HEK293T (cell line): ENCODE results near the gene GXYLT1.

Experiments
- CTBP1 ChIP-seq: fragments of 450-650 bp; IDR thresholded peaks from 2 replicates; pipeline ENCODE4 v1.6.1; 2016; ENCODE audit warnings: borderline replicate concordance
- ELF4 ChIP-seq: fragments of 450-650 bp; IDR thresholded peaks from 2 replicates; pipeline ENCODE4 v1.6.1; 2017; ENCODE audit warnings: antibody characterized with exemption
- FOXA1 ChIP-seq: fragments of 450-650 bp; IDR thresholded peaks from 2 replicates; pipeline ENCODE4 v1.6.1; 2016; ENCODE audit warnings: mild to moderate bottlenecking
- FOXM1 ChIP-seq: fragments of 450-650 bp; IDR thresholded peaks from 2 replicates; pipeline ENCODE4 v1.6.1; 2017; ENCODE audit warnings: mild to moderate bottlenecking, borderline replicate concordance
- NFRKB ChIP-seq: fragments of 450-650 bp; IDR thresholded peaks from 2 replicates; pipeline ENCODE4 v1.6.1; 2016; ENCODE audit warnings: mild to moderate bottlenecking, moderate library complexity
- TF ChIP-seq, protein P1 (sequence below): fragments of 450-650 bp; IDR thresholded peaks from 2 replicates; pipeline ENCODE4 v1.6.1; 2016

DNA sequence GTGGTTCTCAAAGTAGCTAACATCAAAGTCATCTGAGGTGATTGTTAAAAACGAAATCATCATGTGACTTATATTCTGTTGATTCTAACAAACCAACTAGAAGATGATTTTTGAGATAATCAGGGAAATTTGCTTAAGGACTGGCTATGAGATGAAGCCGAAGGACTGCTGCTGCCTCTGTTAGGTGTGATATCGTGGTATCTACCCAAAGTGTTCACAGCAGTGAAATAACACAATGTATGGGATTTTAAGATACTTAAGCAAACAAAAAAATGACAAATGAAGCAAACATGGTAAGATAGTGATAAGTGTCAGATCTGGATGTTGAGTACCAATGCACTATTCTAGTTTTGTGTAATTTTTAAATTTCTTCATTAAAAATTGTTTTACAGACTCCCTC, 59.1 kb downstream of the GXYLT1 start:
- TF ChIP-seq FOXM1 (no peak), FOXA1 (no peak), ELF4 (no peak), NFRKB (no peak), CTBP1 (no peak)
- TF ChIP-seq, protein P1, sequence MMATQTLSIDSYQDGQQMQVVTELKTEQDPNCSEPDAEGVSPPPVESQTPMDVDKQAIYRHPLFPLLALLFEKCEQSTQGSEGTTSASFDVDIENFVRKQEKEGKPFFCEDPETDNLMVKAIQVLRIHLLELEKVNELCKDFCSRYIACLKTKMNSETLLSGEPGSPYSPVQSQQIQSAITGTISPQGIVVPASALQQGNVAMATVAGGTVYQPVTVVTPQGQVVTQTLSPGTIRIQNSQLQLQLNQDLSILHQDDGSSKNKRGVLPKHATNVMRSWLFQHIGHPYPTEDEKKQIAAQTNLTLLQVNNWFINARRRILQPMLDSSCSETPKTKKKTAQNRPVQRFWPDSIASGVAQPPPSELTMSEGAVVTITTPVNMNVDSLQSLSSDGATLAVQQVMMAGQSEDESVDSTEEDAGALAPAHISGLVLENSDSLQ: no peak
